COR-L47 (cell line): ENCODE data around the gene SP140L.
"Not testable (repeated sequence)": the region's sequence is repeated elsewhere in the genome, so short reads cannot be mapped to it uniquely, and the experiment has no call there.

Experiments
- DNase-seq: peaks from one replicate; lab custom pipeline; 2025; lab: John Stamatoyannopoulos, UW

Gene SP140L

GRCh38 chr2:230323385-230324106, 3.4 kb upstream of the SP140L start:
- DNase-seq = no peak

GRCh38 chr2:230324503-230324902, 2.5 kb upstream of the SP140L start:
- DNase-seq = no peak

GRCh38 chr2:230325316-230326243, 1.4 kb upstream of the SP140L start:
- no peak for DNase-seq

- no peak for DNase-seq
Observed at GRCh38 chr2:230327418-230328154, 593 bp downstream of the SP140L start.

GRCh38 chr2:230328155-230328458, 1.1 kb downstream of the SP140L start:
- DNase-seq = no peak

- no peak for DNase-seq
Observed at GRCh38 chr2:230329946-230330605, 3.1 kb downstream of the SP140L start.

- no peak for DNase-seq
Observed at GRCh38 chr2:230330725-230331124, 3.7 kb downstream of the SP140L start.

GRCh38 chr2:230335461-230335863, 8.5 kb downstream of the SP140L start:
- no peak for DNase-seq

- DNase-seq = no peak
Observed at GRCh38 chr2:230335864-230336506, 9.0 kb downstream of the SP140L start.

GRCh38 chr2:230341936-230342528, 15.0 kb downstream of the SP140L start:
- DNase-seq = not testable (repeated sequence)

- not testable (repeated sequence) for DNase-seq
Observed at GRCh38 chr2:230343041-230343624, 16.1 kb downstream of the SP140L start.

GRCh38 chr2:230343747-230344146, 16.8 kb downstream of the SP140L start:
- no peak for DNase-seq

GRCh38 chr2:230346465-230346864, 19.5 kb downstream of the SP140L start:
- no peak for DNase-seq

GRCh38 chr2:230346921-230347533, 20.0 kb downstream of the SP140L start:
- DNase-seq = no peak

- DNase-seq = no peak
Observed at GRCh38 chr2:230347659-230348305, 20.8 kb downstream of the SP140L start.

- DNase-seq = no peak
Observed at GRCh38 chr2:230348787-230349186, 21.8 kb downstream of the SP140L start.

- no peak for DNase-seq
Observed at GRCh38 chr2:230356084-230356483, 29.1 kb downstream of the SP140L start.

- no peak for DNase-seq
Observed at GRCh38 chr2:230358305-230358704, 31.3 kb downstream of the SP140L start.

GRCh38 chr2:230360028-230360427, 33.0 kb downstream of the SP140L start:
- DNase-seq = no peak
